Stimulated activated CD8-positive, alpha-beta memory T cell treated with anti-CD3 and anti-CD28 coated beads, Interleukin-15, amount 100 ng/mL, for 24 hours (primary cell): Measurements from ENCODE around the gene EPS8.
"Not testable (repeated sequence)": the region's sequence is repeated elsewhere in the genome, so short reads cannot be mapped to it uniquely, and the experiment has no call there.

Experiments used
- DNase-seq: peaks from one replicate; pipeline ENCODE4 v3.0.0-alpha.2; 2020; ENCODE audit warnings: low read depth

The EPS8 gene

GRCh38 chr12:15646581-15646980 is 142.6 kb downstream of the EPS8 start:
- DNase-seq, result no peak

GRCh38 chr12:15644700-15645099 is 144.5 kb downstream of the EPS8 start:
- DNase-seq, result no peak

- DNase-seq, result no peak
These were observed 151.0 kb downstream of the EPS8 start for GRCh38 chr12:15638231-15638630.

GRCh38 chr12:15636060-15636890 is 152.9 kb downstream of the EPS8 start:
- DNase-seq, result no peak

- DNase-seq, result no peak
These were observed 155.0 kb downstream of the EPS8 start for GRCh38 chr12:15634010-15634683.

GRCh38 chr12:15633201-15633600 is 156.0 kb downstream of the EPS8 start:
- no peak for DNase-seq

- DNase-seq, result no peak
These were observed 156.5 kb downstream of the EPS8 start for GRCh38 chr12:15632708-15633107.

- no peak for DNase-seq
These were observed 158.0 kb downstream of the EPS8 start for GRCh38 chr12:15631007-15631715.

GRCh38 chr12:15629761-15630160 is 159.4 kb downstream of the EPS8 start:
- no peak for DNase-seq

- no peak for DNase-seq
These were observed 160.1 kb downstream of the EPS8 start for GRCh38 chr12:15629108-15629507.

- DNase-seq, result no peak
These were observed 160.9 kb downstream of the EPS8 start for GRCh38 chr12:15627995-15628945.

GRCh38 chr12:15625075-15625474 is 164.1 kb downstream of the EPS8 start:
- no peak for DNase-seq

GRCh38 chr12:15620741-15621539 is 168.2 kb downstream of the EPS8 start:
- no peak for DNase-seq

- not testable (repeated sequence) for DNase-seq
These were observed 172.7 kb downstream of the EPS8 start for GRCh38 chr12:15616495-15616894.

- DNase-seq, result no peak
These were observed 175.2 kb downstream of the EPS8 start for GRCh38 chr12:15613981-15614380.

GRCh38 chr12:15608941-15609340 is 180.2 kb downstream of the EPS8 start:
- DNase-seq, result no peak

- no peak for DNase-seq
These were observed 180.8 kb downstream of the EPS8 start for GRCh38 chr12:15608406-15608805.

- DNase-seq, result no peak
These were observed 183.2 kb downstream of the EPS8 start for GRCh38 chr12:15605881-15606590.

- no peak for DNase-seq
These were observed 185.6 kb downstream of the EPS8 start for GRCh38 chr12:15603474-15604085.
